KG1 (cell line): ENCODE results near the gene GSG1L.

Experiments
- DNase-seq: peaks from one replicate; lab custom pipeline; 2025; lab: John Stamatoyannopoulos, UW

GSG1L gene

DNA sequence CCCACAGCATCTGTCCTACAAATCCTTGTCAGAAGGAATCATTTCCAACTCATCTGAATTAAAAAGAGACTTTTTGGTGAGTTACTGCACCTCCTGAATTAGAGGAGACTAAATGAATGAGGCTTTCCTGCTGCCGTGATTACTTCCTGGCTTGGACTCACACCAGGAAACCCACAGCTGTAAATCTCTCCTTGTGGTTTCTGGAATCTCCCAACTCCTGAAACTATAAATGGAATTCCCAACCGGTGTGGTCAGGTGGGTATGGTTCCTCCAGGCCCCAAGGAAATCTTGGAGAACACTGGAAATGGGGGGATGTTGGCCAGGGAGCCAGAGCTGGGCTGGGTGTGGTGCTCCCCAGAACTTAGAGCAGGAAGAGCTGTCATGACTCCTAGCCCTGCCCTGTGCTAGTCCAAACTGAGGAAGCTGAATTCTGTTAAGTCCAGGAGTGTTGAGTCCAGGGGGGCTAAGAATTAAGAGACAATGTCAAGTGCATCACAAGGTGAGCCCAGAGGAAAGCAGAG, 216.4 kb downstream of the GSG1L start:
- DNase-seq = no peak

GRCh38 chr16:27844826-27845225, 218.7 kb downstream of the GSG1L start:
- DNase-seq = no peak

DNA sequence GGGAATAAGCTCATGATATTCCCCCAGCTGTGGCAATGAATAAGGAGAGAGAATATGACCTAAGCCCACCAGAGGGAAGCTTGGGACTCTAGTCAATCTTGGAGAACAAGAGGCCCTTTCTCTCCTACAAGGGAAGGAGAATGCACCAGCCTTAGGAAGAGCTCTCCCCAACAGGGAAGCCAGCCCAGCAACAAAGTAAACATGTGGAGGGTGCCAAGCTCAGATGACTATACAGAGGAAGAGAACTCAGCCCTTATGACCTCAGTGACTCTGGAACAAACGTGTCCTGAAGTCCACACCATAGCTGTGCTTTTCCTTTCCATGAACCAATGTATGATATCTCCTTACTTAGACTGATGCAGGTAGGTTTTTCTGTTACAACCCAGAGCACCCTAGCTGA, 219.7 kb downstream of the GSG1L start:
- DNase-seq = no peak

DNA sequence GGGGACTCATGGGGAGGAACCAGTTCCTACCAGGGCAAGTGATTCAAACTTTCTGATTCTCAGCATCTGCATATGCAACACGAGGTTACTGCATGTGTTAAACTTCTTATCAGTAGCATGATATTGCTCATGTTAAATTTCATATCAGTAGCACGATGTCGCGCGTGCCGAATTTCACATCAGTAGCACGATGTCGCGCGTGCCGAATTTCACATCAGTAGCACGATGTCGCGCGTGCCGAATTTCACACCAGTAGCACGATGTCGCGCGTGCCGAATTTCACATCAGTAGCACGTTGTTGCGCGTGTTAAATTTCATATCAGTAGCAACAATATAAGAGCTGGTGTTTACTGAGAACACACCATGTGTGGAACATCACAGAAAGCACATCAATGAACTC, 221.6 kb downstream of the GSG1L start:
- no peak for DNase-seq

DNA sequence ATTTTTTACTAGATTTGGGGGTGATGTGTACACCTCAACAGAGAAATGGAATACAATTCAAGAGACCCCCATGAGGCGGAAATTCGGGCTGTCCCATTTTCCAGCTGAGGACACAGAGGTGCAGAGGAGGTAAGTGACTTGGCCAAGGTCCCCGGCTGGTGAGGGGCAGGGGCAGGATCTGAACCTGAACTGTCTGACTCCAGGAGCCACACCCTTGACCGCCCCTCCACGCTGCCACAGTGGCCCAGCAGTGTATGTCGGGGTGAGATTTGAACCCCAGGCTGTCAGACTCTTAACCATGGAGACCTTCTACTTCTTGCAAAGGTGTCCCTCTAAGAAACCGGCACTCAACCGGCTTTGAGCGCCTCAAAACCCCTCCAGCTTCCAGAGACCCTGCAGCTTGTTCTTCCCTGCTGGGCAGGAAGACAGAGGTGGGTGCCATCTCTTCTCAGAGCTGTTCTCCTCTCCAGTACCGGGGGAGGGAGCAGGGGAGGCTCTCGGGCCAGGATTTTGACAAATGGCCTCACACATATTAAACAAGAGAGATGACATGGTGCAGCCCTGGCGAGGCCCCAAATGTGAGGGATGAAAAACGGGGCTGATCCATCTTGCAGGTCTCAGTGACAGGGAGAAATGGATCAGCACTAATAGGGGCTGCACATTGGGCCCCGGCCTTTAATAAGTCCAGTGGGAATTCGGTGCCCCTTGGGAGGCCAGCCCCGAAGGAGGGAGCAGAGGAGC, 222.3 kb downstream of the GSG1L start:
- DNase-seq = no peak

DNA sequence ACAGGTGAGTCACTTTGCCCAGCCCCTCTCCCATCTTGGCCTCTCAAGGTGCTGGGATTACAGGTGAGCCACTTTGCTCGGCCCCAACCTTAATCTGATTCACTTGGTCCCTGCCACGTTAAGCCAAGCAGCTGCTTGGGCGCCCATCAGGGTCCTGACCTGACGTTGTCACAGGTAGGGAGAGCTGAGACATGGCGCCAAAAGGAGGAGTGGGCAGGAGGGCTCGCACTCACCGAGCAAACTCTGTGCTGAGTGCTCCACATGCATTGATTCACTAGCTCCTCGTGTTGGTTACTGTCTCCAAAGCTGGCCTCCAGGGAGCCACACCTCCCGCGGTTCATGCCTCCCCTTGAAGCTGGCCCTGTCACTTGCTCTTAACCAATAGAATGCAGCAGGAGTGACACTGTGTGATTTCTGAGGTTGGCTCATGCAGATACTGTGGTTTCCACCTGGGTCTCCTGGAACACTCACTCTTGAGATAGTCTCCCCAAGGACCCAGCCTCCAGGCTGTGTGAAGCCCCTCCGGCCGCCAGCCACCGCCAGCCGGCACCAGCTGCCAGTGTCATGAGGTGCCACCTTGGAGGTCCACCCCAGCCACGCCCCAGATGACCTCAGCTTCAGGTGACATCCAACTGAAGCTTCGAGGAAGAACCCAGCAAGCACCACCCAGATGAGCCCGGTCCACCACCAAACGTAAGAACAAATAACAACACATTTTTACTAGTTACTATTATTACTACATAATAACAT, 223.0 kb downstream of the GSG1L start:
- no peak for DNase-seq

DNA sequence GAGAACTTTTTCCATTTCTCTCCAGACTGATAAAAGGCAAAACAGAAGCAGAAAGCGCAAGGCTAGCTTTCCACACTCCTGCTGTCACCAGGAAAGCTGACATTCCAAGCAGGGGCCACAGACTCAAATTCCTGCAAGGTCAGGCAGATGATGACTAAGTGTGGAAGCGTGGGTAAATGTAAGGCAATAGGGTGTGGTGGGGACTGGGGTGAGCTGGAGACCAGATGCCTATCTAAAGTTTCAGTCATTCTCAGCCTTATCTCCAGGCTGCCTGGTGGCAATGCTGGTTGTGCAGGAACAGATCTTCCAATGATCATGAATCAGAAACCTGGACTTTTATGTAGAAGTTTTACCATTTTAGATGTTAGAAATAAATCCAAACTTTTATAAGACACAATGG, 224.1 kb downstream of the GSG1L start:
- DNase-seq = no peak

DNA sequence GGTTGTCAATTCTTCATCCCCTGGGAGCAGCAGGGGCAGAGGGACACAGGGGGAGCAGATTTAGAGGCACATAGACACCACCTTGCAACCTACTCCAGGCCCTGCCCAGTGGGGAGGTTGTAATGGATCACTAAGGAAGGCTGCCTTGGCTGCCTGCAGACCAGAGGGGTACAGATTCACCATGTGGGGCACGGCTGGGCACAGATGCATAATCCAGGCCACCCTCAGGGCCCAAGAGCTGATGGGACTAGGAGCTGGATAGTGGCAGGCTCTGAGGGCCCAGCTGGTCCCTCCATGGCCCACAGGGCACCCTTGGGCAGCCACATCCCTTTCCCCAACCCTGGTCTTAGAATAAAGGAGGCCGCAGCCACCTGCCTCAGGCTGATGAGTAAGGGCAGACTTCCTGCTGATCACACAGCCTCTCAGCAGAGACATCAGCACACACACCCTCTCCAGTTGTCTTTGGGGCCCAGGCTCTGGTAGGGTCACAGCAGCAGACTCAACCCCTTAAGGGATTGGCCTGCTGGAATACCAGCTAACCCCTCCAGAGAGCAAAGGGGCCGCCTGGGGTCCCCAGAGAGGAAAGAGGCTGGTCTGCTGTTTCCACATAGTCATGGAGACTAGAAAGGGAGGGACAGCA, 224.9 kb downstream of the GSG1L start:
- no peak for DNase-seq

DNA sequence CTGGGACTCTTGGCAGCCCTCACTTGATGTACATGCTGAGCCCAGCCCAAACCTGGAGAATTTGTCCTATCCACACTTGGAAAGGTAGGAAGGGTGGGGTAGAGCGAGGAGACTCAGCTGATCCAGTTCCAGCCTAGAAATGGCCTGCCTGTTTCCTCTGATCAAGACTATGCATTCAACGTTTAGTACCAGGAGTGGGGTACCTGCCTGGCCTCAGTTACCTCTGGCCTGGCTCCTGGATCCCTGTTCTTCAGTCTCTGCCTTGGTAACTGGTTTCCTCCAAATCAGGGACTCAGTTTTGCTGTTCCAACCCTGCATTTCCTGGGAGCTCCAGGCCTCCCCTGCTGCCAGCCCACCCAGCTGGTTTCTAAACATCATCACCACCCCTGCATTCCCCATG, 233.5 kb downstream of the GSG1L start:
- no peak for DNase-seq

DNA sequence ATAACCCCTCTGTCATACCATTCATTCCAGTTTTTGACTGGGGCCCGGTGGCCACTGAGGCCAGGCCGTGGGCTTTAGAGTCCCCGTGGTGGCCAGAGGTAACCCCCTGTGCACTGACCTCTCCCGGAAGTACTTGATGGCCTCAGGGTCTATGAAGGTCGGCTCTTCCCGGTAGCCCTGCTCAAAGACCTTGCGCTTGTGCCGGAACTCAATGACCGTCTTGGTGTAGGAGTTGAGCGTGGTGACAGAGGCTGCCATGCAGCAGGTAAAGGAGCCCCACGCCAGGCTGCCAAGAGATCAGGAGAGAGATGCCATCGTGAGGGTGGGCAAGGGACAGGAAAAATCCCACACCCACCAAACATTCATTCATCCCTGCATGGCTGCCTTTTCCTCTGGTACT, 234.8 kb downstream of the GSG1L start:
- DNase-seq = no peak

DNA sequence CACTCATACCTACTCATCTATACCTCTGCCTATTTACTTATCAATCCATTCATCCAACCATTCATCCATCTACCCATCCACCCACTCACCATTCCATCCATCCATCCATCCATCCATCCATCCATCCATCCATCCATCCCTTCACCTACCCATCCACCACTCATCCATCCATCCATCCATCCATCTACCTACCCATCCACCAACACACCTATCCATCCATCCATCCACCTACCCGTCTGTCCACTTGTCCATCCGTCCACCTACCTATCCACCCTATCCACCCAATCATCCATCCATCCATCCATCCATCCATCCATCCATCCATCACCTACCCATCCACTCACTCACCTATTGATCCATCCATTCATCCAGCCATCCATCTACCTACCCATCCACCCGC, 235.7 kb downstream of the GSG1L start:
- no peak for DNase-seq

GRCh38 chr16:27826893-27827289, 236.6 kb downstream of the GSG1L start:
- no peak for DNase-seq

- DNase-seq = no peak
Measured at GRCh38 chr16:27826081-27826892, 237.2 kb downstream of the GSG1L start.

GRCh38 chr16:27824786-27825185, 238.7 kb downstream of the GSG1L start:
- DNase-seq = no peak

DNA sequence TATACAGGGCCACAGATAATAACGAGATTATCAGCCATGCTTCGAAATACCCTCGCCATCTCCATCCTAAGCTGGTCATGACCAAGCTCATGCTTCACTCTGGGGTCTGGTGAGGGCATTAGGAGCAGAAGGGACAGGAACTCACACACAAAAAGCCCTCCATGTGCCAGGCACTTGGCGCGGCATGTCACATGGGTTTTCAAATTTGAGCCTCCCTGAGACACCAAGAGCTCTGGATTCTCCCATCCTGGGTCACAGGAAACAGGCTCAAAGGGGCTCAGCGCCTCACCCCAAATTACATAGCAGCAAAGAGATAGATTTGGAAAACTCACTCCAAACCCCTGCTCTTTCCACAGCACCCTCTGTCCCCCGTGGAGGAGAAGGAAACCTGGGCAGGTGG, 239.5 kb downstream of the GSG1L start:
- DNase-seq = no peak

- no peak for DNase-seq
Measured at GRCh38 chr16:27823421-27823820, 240.1 kb downstream of the GSG1L start.

GRCh38 chr16:27822996-27823395, 240.5 kb downstream of the GSG1L start:
- DNase-seq = no peak

- DNase-seq = no peak
Measured at GRCh38 chr16:27822529-27822928, 241.0 kb downstream of the GSG1L start.

GRCh38 chr16:27820646-27821345, 242.7 kb downstream of the GSG1L start:
- DNase-seq = no peak

- no peak for DNase-seq
Measured at GRCh38 chr16:27819881-27820610, 243.5 kb downstream of the GSG1L start.

GRCh38 chr16:27819356-27819755, 244.2 kb downstream of the GSG1L start:
- DNase-seq = no peak
